D721Med (cell line): Measurements from ENCODE around the gene SEC31A.

Experiments
- DNase-seq: peaks from one replicate; pipeline ENCODE4 v3.0.0; 2011; ENCODE audit warnings: low spot score; ENCODE audit not compliant: insufficient read length
- FAIRE-seq: peaks from 2 replicates; lab custom pipeline; 2011; peaks lifted over from hg19 to GRCh38; lab: Jason Lieb, UNC
- CTCF ChIP-seq: IDR thresholded peaks from 2 replicates; pipeline ENCODE4 v1.5.1; 2012; ENCODE audit warnings: mild to moderate bottlenecking, control low read depth; ENCODE audit not compliant: insufficient read depth; ENCODE audit errors: missing control alignments

The SEC31A gene

GRCh38 chr4:82782626-82783345 lies 108.2 kb downstream of the SEC31A start:
- TF ChIP-seq CTCF, result no peak
- no peak for DNase-seq
- FAIRE-seq, result no peak

- FAIRE-seq, result no peak
- DNase-seq, result no peak
- peak; percentile 10 for TF ChIP-seq CTCF
Observed at GRCh38 chr4:82780752-82781231, 110.2 kb downstream of the SEC31A start.

- DNase-seq (no peak), FAIRE-seq (no peak)
- no peak for TF ChIP-seq CTCF
Observed at GRCh38 chr4:82780170-82780751, 110.7 kb downstream of the SEC31A start.

GRCh38 chr4:82779032-82779431 lies 111.9 kb downstream of the SEC31A start:
- no peak for TF ChIP-seq CTCF
- DNase-seq (no peak), FAIRE-seq (no peak)

DNA sequence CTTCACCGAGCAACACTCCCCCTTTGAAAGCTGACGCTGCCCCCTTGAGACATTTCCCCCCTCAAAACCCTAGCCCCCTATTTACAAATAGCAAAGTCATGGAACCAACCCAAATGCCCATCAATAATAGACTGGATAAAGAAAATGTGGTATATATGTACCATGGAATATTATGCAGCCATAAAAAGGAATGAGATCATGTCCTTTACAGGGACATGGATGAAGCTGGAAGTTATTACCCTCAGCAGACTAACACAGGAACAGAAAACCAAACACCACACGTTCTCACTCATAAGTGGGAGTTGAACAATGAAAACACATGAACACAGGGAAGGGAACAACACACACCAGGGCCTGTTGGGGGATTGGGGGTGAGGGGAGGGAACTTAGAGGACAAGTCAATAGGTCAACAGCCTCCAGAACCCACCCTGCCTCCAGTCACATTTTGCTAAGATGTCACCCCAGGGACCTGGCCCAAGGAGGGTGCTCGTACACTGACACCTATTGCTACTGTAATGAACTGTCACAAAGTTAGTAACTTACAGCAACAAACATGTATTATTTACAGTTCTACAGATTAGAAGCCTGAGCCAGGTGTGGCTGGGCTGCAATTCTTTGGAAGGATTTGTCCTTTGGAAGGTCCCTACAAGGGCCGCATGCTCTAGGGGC lies 113.0 kb downstream of the SEC31A start:
- no peak for FAIRE-seq
- no peak for DNase-seq
- no peak for TF ChIP-seq CTCF

GRCh38 chr4:82776925-82777542 lies 113.9 kb downstream of the SEC31A start:
- no peak for TF ChIP-seq CTCF
- FAIRE-seq, result no peak
- no peak for DNase-seq
